NCI-H2196 treated with DMSO at 0.1 percent for 48 hours (cell line): ENCODE results near the gene COL1A1.

Source experiments
- DNase-seq: peaks from one replicate; lab custom pipeline; 2025; ENCODE audit not compliant: unreplicated experiment; lab: John Stamatoyannopoulos, UW

COL1A1 gene

GRCh38 chr17:50145532-50146229 lies 55.8 kb downstream of the COL1A1 start:
- DNase-seq: no peak

GRCh38 chr17:50144845-50145531 lies 56.4 kb downstream of the COL1A1 start:
- no peak for DNase-seq

GRCh38 chr17:50144355-50144754 lies 57.1 kb downstream of the COL1A1 start:
- no peak for DNase-seq

GRCh38 chr17:50143461-50144176 lies 57.8 kb downstream of the COL1A1 start:
- no peak for DNase-seq

GRCh38 chr17:50141745-50142110 lies 59.7 kb downstream of the COL1A1 start:
- DNase-seq: no peak

- no peak for DNase-seq
Measured at GRCh38 chr17:50141026-50141744, 60.2 kb downstream of the COL1A1 start.

- DNase-seq: peak; percentile 24
Measured at GRCh38 chr17:50139950-50140885, 61.2 kb downstream of the COL1A1 start.

- no peak for DNase-seq
Measured at GRCh38 chr17:50139185-50139783, 62.1 kb downstream of the COL1A1 start.

- no peak for DNase-seq
Measured at GRCh38 chr17:50137042-50137441, 64.4 kb downstream of the COL1A1 start.

GRCh38 chr17:50136096-50136687 lies 65.2 kb downstream of the COL1A1 start:
- DNase-seq: no peak

- DNase-seq: no peak
Measured at GRCh38 chr17:50135316-50136095, 65.9 kb downstream of the COL1A1 start.

GRCh38 chr17:50134206-50135110 lies 67.0 kb downstream of the COL1A1 start:
- no peak for DNase-seq

- DNase-seq: no peak
Measured at GRCh38 chr17:50133769-50134099, 67.7 kb downstream of the COL1A1 start.
